ENCODE measurements around the gene CBX2. TPM values are rescaled to one million over a fixed set of nuclear protein-coding genes. Genes with fewer than 3 reads are reported as not detected.

CBX2 gene
- total RNA-seq, 1 donor from 2014 or later = 2.2 TPM

Other genes with a start within 250 kb of the CBX2 start
- gene RBFOX3, start 167.1 kb upstream of the CBX2 start, total RNA-seq (ENCODE audit: insufficient read depth, low replicate concordance) = 9.1 TPM
- gene ENPP7, start 47.2 kb upstream of the CBX2 start, total RNA-seq (ENCODE audit: insufficient read depth, low replicate concordance) = 0.48 TPM
- gene CBX8, start 18.9 kb downstream of the CBX2 start, total RNA-seq (ENCODE audit: insufficient read depth, low replicate concordance) = 3.1 TPM
- 7.2 TPM for gene CBX4, start 61.3 kb downstream of the CBX2 start, total RNA-seq (ENCODE audit: insufficient read depth, low replicate concordance)